HG03575 (cell line): ENCODE data around the gene ST7.

Source experiments
- ATAC-seq: cut with Tn5 transposase; IDR thresholded peaks from one replicate; pipeline ENCODE4 v1.9.1; 2021; ENCODE audit not compliant: unreplicated experiment, insufficient number of reproducible peaks, low FRiP score; ENCODE audit errors: extremely low read depth

ST7 gene

GRCh38 chr7:117043108-117043825 lies 90.0 kb downstream of the ST7 start:
- no peak for ATAC-seq

- no peak for ATAC-seq
Observed at GRCh38 chr7:117044664-117045063, 91.4 kb downstream of the ST7 start.

GRCh38 chr7:117045927-117046710 lies 92.8 kb downstream of the ST7 start:
- no peak for ATAC-seq

GRCh38 chr7:117047496-117047895 lies 94.2 kb downstream of the ST7 start:
- ATAC-seq, result no peak

DNA sequence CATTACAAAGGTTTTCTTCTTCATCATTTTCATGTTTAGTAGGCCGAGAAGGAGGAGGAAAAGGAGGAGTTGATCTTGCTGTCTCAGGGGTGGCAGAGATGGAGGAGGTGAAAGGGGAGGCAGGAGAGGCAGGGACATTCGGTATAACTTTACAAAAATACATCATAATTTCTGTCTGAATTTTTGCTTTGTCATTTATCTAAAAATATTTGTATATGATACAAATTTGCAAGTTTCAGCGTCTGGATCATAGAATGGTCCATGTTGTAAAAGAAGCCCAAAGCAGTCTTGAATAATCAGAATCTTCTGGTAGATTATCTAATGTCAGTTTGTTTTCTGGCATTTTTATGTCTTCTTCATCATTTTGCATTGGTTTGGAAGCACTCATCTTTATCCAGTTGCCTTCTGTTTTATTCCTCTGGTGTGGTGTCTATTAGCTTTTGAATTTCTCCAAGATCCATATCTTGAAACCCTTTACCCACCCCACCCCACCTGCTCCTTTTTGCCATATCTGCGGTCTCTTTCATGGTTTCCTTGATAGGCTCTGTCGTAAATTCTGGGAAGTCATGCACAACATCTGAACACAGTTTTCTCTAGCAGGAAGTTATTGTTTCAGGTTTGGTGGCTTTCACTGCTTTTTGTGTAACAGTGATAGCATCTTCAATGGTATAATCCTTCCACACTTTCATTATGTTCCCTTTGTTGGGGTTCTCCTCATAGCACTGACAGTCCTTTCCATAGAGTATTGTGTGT lies 95.0 kb downstream of the ST7 start:
- no peak for ATAC-seq

DNA sequence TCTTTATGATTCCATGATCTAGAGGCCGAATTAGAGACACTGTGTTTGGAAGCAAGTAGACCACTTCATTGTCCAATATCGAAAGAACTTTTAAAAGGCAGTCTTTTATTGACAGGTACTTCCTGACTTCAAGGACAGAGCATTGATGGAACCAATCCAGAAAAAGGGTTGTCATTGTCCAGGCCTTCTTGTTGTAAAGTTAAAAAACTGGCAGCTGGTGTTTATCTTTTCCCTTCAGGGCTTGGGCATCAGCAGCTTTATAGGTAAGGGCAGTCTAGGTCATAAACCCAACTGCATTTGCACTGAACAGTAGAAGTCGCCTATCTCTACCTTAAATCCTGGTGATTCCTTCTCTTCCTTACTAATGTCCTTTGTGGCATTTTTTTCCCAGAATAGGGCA lies 95.6 kb downstream of the ST7 start:
- ATAC-seq, result no peak

- no peak for ATAC-seq
Observed at GRCh38 chr7:117051808-117052207, 98.5 kb downstream of the ST7 start.

DNA sequence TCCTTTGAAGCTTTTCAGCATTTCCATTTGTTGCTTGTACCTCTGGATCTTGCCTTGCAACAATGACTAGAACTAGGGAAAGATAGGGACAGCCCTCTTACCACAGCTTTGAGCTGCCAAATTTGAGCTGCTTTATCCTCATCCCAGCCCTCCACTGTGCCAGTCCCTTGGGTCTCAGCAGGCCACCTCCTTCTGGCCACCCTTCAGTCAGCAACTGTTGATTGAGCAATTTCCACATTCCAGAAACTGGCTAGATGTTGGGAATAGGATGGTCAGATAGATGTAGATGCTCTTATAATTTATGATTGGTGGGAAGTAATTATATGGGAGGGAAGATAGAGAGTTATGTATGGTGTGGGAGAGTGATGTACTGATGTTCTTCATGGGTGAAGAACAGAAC lies 100.1 kb downstream of the ST7 start:
- no peak for ATAC-seq

DNA sequence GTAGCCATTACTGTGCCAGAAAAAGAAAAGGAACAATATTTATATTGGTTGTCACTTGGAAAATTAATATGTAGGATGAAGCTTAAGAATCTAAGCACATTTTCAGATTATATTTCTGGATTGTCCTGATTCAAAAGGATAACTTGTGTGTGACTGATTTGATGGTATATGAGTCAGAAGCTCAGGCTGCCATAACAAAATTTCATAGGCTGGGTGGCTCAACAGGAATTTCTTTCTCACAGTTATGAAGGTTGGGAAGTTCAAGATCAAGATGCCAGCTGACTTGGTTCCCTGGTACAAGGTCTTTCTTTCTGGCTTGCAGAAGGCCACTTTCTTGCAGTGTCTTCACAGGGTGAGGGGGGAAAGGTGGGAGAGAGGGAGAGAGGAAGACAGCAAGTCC lies 108.5 kb downstream of the ST7 start:
- no peak for ATAC-seq

- no peak for ATAC-seq
Observed at GRCh38 chr7:117062300-117062699, 109.0 kb downstream of the ST7 start.

- ATAC-seq, result no peak
Observed at GRCh38 chr7:117064688-117065087, 111.4 kb downstream of the ST7 start.

DNA sequence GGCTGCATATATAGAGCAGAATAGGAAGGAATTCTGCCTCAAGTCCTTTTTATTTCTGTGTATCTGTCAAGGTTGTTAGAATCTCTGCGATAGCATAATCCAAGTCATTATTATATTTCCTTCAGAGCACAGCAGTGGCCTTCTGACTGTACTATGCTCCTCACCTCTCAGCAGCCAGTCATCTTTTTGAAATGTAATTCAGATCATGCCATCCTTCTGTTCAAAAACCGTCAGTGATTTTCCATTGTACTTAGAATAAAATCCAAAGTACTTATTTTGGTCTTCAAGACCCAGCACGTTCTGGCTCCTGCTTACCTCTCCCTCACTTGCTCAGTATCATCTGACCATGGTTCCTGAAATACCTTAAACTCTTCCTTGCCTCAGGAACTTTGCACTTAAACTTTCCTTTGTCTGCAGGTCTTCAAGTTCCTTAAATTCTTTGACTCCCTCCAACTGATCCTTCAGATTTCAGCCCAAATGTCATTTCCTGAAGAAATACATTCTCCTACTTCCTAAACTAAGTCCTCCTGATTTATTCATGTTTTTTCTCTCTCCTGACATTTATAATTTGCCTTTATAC lies 112.4 kb downstream of the ST7 start:
- ATAC-seq, result no peak

DNA sequence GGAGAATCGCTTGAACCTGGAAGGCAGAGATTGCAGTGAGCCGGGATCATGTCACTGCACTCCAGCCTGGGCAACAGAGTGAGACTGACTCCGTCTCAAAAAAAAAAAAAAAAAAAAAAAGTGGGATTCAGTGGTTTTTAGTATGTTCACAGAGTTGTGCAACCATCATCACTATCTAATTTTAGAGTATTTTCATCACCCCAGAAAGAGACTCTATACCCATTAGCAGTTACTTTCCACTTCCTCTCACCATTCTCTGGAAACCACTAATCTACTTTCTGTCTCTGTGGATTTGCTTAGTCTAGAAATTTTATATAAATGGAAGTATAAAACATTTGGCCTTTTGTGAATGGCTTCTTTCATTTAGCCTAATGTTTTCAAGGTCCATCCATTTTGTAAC lies 113.4 kb downstream of the ST7 start:
- ATAC-seq, result no peak

DNA sequence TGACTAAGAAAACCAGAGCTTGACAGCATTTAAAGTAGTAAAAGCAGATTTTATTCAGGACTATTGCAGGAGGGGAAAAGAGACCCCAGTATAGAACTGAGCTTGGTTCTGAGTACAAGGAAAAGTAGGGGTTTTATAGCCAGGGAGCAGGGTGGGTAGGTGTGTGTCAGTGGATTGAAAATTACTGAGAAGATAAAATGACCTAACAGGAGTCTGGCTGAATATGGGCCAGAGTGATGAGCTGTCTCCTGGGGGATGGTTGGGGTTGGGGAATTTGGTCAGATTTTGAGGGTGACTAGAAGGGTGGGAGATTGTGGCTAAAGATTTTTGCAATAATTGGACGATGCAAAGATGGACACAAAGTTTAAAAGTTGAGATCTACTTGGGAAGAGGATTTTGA lies 114.0 kb downstream of the ST7 start:
- no peak for ATAC-seq

DNA sequence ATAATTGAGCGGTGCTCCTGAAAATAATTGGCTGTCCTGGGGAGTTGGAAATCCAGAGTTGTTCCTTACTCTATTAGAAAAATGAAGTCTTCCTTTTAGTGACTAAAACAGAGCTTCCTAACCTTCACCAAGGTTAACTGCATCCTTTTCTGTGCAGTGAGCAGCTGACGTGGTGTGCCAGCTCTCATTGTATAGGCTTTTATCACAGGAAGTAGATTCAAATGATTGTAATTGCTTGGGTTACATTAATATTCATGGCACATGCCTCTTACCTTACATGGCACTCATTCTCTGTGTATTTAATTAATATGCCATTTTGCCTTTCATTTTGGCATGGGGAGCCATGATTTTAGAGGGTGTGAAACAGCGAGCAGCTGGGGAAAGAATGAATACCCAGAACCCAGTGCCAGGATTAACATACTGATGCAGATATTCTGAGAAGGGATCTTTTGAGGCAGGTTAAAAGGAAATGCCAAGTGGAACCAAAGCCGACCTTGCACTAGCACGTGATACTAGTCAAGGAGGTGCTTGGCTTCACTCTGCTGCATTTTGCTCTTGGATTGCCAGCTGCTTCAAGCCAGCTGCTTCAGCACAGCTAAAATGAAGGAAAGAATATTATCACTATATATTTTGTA lies 115.3 kb downstream of the ST7 start:
- no peak for ATAC-seq

DNA sequence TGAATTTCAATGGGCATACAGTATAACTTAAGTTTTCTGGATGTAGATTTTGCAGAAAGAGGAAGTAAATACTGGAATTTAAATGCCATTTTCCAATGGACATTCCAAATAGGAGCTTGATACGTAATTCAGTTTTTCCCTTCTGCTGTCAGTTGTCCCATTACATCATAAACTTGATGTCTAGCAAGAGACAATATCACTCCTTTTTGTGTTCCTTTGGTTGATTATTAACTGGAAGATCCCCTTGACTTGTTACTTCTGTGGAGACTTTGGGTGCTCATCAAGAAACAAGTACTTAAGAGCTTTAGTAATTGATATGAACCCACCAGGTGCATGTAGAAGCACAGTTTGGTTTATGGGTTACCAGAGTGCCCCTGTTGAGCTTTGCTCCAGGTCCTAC lies 116.1 kb downstream of the ST7 start:
- no peak for ATAC-seq

- no peak for ATAC-seq
Observed at GRCh38 chr7:117071551-117071950, 118.2 kb downstream of the ST7 start.

- no peak for ATAC-seq
Observed at GRCh38 chr7:117072620-117073118, 119.4 kb downstream of the ST7 start.

DNA sequence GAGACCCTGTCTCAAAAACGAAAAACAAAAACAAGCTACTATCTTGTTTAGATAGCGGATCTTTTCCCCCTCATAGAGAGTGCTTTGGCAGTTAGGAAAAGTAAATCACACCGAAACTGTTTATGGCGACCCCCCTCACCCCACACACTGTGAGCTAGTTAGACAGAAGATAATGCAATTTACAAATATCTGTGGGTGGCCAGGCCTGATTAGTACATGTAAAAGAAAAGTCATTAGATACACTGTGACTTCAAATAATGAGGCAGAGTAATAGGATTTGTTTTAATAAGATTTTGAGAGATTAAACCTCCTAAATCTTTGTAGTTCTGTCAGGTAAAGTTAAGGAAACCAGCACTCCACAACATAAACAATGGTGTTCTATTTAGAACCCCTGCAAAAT lies 121.1 kb downstream of the ST7 start:
- ATAC-seq, result no peak
